GM20000 (cell line): ENCODE results near the gene MS4A4E.
A peak's percentile ranks its signal among the peaks of the same experiment; 100 is the strongest.

Source experiments
- DNase-seq: peaks from one replicate; pipeline ENCODE4 v3.0.0; 2012; ENCODE audit warnings: low spot score
- TF ChIP-seq, protein P1 (sequence below): IDR thresholded peaks from 2 replicates; pipeline ENCODE4 v1.5.1; 2012; ENCODE audit warnings: mild to moderate bottlenecking, control low read depth; ENCODE audit errors: extremely low read depth, missing control alignments

The MS4A4E gene

DNA sequence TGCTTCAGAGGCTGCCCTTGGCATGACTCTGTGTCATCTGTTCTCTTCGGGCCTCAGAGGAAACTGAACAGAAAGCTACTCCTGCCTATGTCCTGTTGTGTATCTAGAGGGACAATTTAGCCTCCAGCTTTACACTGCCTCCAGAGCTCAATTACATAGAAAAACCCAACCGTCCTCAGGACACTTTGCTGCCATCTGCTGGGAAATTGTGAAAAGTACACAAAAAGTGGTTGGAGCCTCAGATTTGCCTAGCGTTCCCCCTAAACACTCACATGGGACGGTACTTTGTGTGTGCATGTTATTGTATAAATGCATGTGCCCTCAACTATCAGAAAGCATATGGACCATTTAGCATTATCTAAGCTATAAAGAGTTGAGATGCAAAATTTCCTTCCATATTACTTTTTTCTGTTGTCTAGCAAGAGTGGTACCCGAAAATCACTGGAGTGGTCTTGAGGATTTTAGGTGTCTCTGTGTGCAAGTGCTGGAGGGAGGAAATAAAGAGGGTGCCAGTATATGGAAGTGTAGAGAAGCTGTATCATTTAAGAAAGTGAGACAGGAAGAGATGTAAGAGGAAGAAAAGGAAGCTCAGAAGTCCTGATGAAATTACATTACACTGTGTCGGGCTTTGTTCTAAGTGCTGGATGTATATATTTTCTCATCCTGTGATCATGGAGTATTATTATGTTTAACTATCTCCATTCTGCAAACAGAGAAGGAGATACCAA lies 8.7 kb upstream of the MS4A4E start:
- peak; percentile 38 for DNase-seq
- TF ChIP-seq, protein P1, sequence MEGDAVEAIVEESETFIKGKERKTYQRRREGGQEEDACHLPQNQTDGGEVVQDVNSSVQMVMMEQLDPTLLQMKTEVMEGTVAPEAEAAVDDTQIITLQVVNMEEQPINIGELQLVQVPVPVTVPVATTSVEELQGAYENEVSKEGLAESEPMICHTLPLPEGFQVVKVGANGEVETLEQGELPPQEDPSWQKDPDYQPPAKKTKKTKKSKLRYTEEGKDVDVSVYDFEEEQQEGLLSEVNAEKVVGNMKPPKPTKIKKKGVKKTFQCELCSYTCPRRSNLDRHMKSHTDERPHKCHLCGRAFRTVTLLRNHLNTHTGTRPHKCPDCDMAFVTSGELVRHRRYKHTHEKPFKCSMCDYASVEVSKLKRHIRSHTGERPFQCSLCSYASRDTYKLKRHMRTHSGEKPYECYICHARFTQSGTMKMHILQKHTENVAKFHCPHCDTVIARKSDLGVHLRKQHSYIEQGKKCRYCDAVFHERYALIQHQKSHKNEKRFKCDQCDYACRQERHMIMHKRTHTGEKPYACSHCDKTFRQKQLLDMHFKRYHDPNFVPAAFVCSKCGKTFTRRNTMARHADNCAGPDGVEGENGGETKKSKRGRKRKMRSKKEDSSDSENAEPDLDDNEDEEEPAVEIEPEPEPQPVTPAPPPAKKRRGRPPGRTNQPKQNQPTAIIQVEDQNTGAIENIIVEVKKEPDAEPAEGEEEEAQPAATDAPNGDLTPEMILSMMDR = peak; percentile 21

DNA sequence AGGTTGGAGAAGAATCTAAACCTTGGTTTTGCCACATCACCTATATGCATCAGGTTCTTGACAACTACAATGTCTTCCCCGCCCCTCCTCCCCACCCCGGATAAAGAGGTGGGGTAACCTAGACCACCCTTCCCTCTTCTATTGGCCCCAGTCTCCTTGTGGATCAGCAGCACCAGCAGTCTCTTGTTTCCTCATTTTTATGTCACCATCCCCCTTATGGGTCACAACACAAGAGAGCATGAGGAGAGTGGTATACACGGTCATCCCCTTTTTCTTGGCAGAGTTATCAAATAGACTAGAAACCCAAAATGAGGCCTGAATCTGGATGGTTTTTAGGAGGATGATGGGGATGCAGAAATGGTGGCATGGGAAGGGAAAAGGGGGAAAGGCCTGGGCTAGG lies 1.2 kb downstream of the MS4A4E start:
- no peak for DNase-seq
- TF ChIP-seq, protein P1 = no peak

DNA sequence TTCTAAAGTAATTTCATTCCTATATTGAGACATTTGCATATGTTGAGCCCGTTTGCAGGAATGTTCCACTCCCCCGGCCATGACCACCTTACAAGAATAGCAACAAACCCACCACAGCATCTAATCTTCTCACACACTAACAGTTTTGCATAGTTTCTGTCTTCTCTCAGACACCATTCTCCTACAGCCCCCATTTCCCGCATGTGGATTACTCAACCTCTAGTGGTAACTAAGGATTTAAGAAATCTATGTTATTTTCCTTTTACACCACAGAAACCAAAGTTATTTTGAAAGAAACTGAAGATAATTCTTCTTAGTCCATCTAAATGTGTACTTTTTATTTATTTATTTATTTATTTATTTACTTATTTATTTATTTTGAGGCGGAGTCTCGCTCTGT lies 2.3 kb downstream of the MS4A4E start:
- TF ChIP-seq, protein P1 = no peak
- DNase-seq = no peak

DNA sequence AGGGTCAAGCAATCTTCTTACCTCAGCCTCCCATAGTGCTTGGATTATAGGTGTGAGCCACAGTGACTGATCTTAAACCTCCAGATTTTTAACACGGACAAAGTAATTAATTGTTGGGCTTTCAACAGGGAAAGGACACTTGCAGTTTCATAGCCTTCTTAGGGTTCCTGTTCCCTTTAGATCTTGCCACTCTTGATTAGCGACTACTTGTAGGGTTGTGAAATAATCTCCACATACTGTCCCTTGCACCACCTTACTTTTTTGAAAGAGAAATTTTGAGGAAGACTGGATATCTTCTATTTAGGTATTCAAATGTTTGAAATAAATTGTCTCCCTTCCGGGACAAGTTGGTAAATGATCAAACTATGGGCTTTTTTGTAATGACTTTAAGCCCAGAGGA lies 7.6 kb downstream of the MS4A4E start:
- DNase-seq = no peak
- TF ChIP-seq, protein P1 = no peak

DNA sequence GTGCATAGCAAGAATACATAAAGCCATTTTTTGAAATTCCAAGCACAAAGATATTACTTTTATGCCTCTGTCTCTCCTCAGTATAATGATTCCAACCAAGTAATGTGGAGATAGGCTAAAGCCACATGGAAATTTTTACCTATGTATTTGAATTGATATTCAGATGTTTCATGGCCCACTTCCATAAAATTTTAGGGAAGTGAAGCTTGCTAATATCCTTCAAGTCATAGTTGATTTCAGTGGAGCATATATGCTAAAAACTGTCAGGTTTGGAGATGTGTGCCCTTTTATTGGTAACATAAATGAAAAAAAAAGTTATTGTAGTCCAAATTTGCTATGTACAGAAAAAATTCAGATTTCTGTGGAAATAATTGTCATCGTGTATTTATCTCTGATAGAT lies 12.3 kb downstream of the MS4A4E start:
- DNase-seq = no peak
- TF ChIP-seq, protein P1 = no peak

DNA sequence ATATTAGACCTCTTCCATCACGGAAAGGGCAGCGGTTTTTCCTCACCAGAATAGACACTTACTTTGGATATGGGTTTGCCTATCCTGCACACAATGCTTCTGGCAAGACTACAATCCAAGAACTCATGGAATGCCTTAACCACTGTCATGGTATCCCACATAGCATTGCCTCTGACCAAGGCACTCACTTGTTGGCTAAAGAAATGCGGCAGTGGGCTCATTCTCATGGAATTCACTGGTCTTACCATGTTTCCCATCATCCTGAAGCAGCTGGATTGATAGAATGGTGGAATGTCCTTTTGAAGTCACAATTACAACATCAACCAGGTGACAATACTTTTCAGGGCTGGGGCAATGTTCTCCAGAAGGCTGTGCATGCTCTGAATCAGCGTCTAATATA lies 20.8 kb downstream of the MS4A4E start:
- TF ChIP-seq, protein P1 = no peak
- DNase-seq = no peak

DNA sequence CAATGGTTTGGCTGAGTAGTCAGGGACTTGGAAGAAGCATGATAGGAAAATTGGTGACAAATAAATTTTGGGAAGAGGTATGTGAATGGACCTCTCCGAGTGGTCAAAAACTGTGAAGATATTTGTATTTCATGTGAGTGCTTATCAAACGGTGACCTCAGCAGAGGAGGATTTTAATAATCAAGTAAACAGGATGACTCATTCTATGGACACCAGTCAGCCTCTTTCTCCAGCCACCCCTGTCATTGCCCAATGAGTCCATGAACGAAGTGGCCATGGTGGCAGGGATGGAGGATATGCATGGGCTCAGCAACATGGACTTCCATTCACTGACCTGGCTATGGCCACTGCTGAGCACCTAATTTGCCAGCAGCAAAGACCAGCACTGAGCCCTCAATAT lies 21.2 kb downstream of the MS4A4E start:
- TF ChIP-seq, protein P1 = no peak
- DNase-seq = no peak
